ENCODE data around the gene DPH1. TPM values are rescaled to one million over a fixed set of nuclear protein-coding genes. Genes with fewer than 3 reads are reported as not detected.
A peak's percentile ranks its signal among the peaks of the same experiment; 100 is the strongest.

DPH1 gene
- total RNA-seq, 1 donor from 2014 or later: 43.0 TPM

DNA sequence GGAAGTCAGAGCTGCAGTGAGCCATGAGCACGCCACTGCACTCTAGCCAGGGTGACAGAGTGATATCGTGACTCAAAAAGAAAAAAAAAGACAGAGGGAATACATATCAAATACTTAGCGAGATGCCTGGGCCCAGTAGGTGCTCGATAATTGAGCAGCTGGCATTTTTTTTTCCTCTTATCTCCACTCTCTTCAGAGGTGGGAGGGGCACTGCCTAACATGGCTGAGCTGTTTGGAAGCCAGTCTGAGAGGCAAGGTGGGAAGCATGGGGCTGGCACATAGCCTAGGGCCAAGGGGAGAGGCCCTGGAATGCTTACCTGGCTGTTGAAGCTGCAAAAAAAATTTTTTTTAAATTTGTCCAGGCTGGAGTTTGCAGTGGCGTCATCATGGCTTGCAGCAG lies 63.4 kb downstream of the DPH1 start:
- Histone ChIP-seq H3K4me3 (no peak overlapping the region), H3K27ac (no peak overlapping the region), H3K9me3 (no peaks in the 10 kb centered on the region), H3K27me3 (no peaks in the 10 kb centered on the region), H3K4me1 (peaks cover 47% of the 10 kb centered on the region), H3K36me3 (no peaks in the 10 kb centered on the region)
- DNase-seq (ENCODE audit: extremely low spot score in 2 of 2): no peak
- TF ChIP-seq POLR2A (IDR thresholded peaks at IDR 0.05) (no peak), POLR2AphosphoS5 (IDR thresholded peaks at IDR 0.05; ENCODE audit: insufficient read depth in 1 of 2, low read depth in 1 of 2) (no peak)
- TF ChIP-seq, protein P1, sequence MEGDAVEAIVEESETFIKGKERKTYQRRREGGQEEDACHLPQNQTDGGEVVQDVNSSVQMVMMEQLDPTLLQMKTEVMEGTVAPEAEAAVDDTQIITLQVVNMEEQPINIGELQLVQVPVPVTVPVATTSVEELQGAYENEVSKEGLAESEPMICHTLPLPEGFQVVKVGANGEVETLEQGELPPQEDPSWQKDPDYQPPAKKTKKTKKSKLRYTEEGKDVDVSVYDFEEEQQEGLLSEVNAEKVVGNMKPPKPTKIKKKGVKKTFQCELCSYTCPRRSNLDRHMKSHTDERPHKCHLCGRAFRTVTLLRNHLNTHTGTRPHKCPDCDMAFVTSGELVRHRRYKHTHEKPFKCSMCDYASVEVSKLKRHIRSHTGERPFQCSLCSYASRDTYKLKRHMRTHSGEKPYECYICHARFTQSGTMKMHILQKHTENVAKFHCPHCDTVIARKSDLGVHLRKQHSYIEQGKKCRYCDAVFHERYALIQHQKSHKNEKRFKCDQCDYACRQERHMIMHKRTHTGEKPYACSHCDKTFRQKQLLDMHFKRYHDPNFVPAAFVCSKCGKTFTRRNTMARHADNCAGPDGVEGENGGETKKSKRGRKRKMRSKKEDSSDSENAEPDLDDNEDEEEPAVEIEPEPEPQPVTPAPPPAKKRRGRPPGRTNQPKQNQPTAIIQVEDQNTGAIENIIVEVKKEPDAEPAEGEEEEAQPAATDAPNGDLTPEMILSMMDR (IDR thresholded peaks at IDR 0.05): no peak
- intact Hi-C loops (cut with DNase I): no loop called here

MicroRNAs encoded within 50 kb of the gene (microRNA counts, 767-probe panel; counts per million panel counts)
- microRNA hsa-miR-132-3p (4,481 to 4,497 counts per million in 2 donors), microRNA hsa-miR-212-3p (238 to 261 counts per million in 2 donors)

Small RNA genes within 50 kb of the gene (microRNA-seq; reads per million reads assigned to microRNA genes)
- gene MIR132 (ENCODE audit: borderline number of aligned reads, borderline replicate concordance): 362 reads per million, percentile 68 among the genes with 10 or more reads in this experiment
- gene MIR212 (ENCODE audit: borderline number of aligned reads, borderline replicate concordance): 12.9 reads per million, percentile 25 among the genes with 10 or more reads in this experiment

Small RNA genes within 50 kb of the gene (small RNA-seq; reads per million reads assigned to genes)
- gene AC090617.9: not detected
- 5.1 reads per million, percentile 87 among the genes with 10 or more reads in this experiment for gene MIR132
- gene MIR212: 1.6 reads per million, percentile 49 among the genes with 10 or more reads in this experiment
- not detected for gene OVCA2

Other genes with a start within 250 kb of the DPH1 start
- 16.7 TPM for gene SMYD4, start 200.3 kb upstream of the DPH1 start, total RNA-seq
- 30.9 TPM for gene RPA1, start 200.1 kb upstream of the DPH1 start, total RNA-seq
- gene RTN4RL1, start 4.8 kb upstream of the DPH1 start, total RNA-seq: 3.7 TPM
- 24.3 TPM for gene OVCA2, start 11.9 kb downstream of the DPH1 start, total RNA-seq
- 33.1 TPM for gene HIC1, start 24.9 kb downstream of the DPH1 start, total RNA-seq

All from vagina (tissue), 2 donors.